Endometrium (tissue), 2 donors: ENCODE data around the gene GPR52.
"Not testable (repeated sequence)": the region's sequence is repeated elsewhere in the genome, so short reads cannot be mapped to it uniquely, and the experiment has no call there.

Experiments used
- FAIRE-seq: peaks from 2 replicates; lab custom pipeline; 2012; peaks lifted over from hg19 to GRCh38; lab: Jason Lieb, UNC
- donor health status: control.
- donor health status: control.

Gene GPR52

GRCh38 chr1:174447866-174448530 lies at the start of gene GPR52:
Gene GPR52 (plus strand): TSS chr1:174447964. CDS start chr1:174448112, 148 bp downstream.
- FAIRE-seq = no peak

- no peak for FAIRE-seq
Measured at GRCh38 chr1:174398246-174398645, 49.5 kb upstream of the GPR52 start.

GRCh38 chr1:174399211-174399610 lies 48.6 kb upstream of the GPR52 start:
- no peak for FAIRE-seq

GRCh38 chr1:174401075-174401474 lies 46.7 kb upstream of the GPR52 start:
- no peak for FAIRE-seq

- no peak for FAIRE-seq
Measured at GRCh38 chr1:174405219-174405618, 42.5 kb upstream of the GPR52 start.

- no peak for FAIRE-seq
Measured at GRCh38 chr1:174406421-174406820, 41.3 kb upstream of the GPR52 start.

- no peak for FAIRE-seq
Measured at GRCh38 chr1:174407665-174408064, 40.1 kb upstream of the GPR52 start.

GRCh38 chr1:174408146-174408545 lies 39.6 kb upstream of the GPR52 start:
- no peak for FAIRE-seq

- FAIRE-seq = not testable (repeated sequence)
Measured at GRCh38 chr1:174409801-174410200, 38.0 kb upstream of the GPR52 start.

- FAIRE-seq = no peak
Measured at GRCh38 chr1:174413632-174414031, 34.1 kb upstream of the GPR52 start.

GRCh38 chr1:174414203-174414602 lies 33.6 kb upstream of the GPR52 start:
- FAIRE-seq = no peak

- no peak for FAIRE-seq
Measured at GRCh38 chr1:174415506-174415905, 32.3 kb upstream of the GPR52 start.

GRCh38 chr1:174417921-174418320 lies 29.8 kb upstream of the GPR52 start:
- FAIRE-seq = no peak

GRCh38 chr1:174425121-174425520 lies 22.6 kb upstream of the GPR52 start:
- no peak for FAIRE-seq

- FAIRE-seq = no peak
Measured at GRCh38 chr1:174426153-174426552, 21.6 kb upstream of the GPR52 start.

- FAIRE-seq = no peak
Measured at GRCh38 chr1:174428033-174428432, 19.7 kb upstream of the GPR52 start.

- no peak for FAIRE-seq
Measured at GRCh38 chr1:174428739-174429138, 19.0 kb upstream of the GPR52 start.

GRCh38 chr1:174433451-174433850 lies 14.3 kb upstream of the GPR52 start:
- no peak for FAIRE-seq

GRCh38 chr1:174445351-174445750 lies 2.4 kb upstream of the GPR52 start:
- no peak for FAIRE-seq

GRCh38 chr1:174445817-174446216 lies 1.9 kb upstream of the GPR52 start:
- no peak for FAIRE-seq

GRCh38 chr1:174448531-174448883 lies 743 bp downstream of the GPR52 start:
- no peak for FAIRE-seq

GRCh38 chr1:174448974-174449373 lies 1.2 kb downstream of the GPR52 start:
- no peak for FAIRE-seq

GRCh38 chr1:174451408-174451807 lies 3.6 kb downstream of the GPR52 start:
- no peak for FAIRE-seq

GRCh38 chr1:174465855-174466254 lies 18.1 kb downstream of the GPR52 start:
- no peak for FAIRE-seq

- FAIRE-seq = no peak
Measured at GRCh38 chr1:174466607-174467006, 18.8 kb downstream of the GPR52 start.
